Kidney glomerular epithelial cell (primary cell): ENCODE results near the gene CEP250.
"Not testable (repeated sequence)": the region's sequence is repeated elsewhere in the genome, so short reads cannot be mapped to it uniquely, and the experiment has no call there.

Experiments
- DNase-seq: peaks from one replicate; lab custom pipeline; 2025; lab: John Stamatoyannopoulos, UW

Gene CEP250

DNA sequence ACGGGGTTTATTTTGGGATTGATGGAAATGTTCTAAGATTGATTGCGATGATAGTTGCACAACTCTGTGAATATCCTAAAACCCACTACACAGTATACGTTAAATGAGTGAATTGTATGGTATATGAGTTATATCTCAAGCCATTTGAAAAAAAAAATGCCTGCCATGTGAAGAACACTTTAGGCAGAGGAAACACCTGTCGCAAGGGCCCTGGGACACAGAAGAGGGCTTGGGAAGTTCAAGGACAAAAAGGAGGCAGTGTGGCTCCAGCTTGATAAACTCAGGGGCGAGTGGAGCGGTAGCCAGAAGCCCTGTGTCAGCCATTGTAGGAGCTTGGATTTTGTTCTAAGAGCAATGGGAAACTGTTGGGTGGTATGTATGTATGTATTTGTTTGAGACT, 37.0 kb downstream of the CEP250 start:
- no peak for DNase-seq

DNA sequence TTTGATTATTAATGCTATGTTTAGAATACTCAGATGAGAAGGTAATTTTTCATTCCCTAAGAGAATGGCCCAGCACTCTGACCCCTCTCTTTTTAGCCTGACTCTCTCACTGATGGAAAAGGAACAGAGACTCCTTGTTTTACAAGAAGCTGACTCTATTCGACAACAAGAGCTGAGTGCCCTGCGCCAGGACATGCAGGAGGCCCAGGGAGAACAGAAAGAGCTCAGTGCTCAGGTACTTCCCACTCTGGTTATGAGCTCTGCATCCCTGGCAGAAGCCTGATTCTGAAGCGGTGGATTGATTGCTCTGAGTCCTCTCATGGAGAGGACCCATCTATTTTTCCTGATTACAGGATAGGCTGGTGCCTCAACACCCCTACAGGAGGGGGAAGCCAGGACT, 41.1 kb downstream of the CEP250 start:
- no peak for DNase-seq

DNA sequence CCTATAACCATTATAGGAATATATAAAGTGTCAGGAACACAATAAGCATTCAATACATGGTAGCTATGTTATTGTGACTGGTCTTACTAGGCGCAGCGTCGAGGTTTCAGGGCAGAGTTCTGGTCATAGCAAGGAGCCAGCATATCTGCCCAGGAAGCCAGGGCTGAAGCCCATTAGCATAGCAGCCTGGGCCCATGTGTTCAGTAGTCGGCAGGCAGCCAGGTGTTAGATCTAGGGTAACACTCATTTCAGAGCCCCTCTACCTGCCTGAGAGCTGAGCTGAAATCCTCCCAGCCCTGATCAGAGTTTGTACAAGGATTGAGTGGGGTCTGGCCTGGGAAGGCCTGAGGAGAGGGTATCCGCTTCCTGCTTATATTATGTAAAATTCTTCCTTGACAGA, 41.9 kb downstream of the CEP250 start:
- no peak for DNase-seq

DNA sequence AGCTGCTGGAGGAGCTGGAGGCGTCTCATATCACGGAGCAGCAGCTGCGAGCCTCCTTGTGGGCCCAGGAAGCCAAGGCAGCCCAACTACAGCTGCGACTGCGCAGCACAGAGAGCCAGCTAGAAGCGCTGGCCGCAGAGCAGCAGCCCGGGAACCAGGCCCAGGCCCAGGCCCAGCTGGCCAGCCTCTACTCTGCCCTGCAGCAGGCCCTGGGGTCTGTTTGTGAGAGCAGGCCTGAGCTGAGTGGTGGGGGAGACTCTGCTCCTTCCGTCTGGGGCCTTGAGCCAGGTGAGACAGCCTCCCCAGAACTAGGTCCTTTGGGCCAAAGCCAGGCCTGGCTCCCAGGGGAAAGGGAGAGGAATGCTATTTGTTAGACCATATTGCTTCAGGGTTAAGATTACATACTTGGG, 42.4 kb downstream of the CEP250 start:
- DNase-seq: no peak

DNA sequence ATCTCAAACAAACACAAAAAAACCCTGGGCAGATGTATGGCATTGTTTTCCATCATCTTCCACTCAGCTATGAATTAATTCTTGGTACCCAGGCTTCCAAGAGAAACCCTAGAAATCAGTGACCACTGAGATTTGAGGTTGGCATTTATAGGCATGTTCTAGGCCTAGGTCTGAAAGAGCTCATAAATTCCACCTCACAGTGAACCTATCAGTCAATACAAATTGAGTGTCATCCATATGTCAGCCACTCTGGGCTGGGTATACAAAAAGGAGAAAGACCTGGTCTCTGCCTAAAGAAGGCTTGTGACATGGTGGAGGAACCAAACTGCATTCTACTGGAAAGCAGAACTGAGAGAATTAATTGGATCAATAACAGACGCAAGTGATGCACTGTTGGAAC, 43.9 kb downstream of the CEP250 start:
- DNase-seq: no peak

DNA sequence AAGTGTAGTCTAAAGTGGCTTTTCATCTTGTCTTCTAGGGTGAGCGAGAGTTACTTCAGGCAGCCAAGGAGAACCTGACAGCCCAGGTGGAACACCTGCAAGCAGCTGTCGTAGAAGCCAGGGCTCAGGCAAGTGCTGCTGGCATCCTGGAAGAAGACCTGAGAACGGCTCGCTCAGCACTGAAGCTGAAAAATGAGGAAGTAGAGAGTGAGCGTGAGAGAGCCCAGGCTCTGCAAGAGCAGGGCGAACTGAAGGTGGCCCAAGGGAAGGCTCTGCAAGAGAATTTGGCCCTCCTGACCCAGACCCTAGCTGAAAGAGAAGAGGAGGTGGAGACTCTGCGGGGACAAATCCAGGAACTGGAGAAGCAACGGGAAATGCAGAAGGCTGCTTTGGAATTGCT, 47.0 kb downstream of the CEP250 start:
- no peak for DNase-seq

DNA sequence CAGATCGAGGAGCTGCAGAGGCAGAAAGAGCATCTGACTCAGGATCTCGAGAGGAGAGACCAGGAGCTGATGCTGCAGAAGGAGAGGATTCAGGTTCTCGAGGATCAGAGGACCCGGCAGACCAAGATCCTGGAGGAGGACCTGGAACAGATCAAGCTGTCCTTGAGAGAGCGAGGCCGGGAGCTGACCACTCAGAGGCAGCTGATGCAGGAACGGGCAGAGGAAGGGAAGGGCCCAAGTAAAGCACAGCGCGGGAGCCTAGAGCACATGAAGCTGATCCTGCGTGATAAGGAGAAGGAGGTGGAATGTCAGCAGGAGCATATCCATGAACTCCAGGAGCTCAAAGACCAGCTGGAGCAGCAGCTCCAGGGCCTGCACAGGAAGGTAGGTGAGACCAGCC, 47.9 kb downstream of the CEP250 start:
- DNase-seq: no peak

DNA sequence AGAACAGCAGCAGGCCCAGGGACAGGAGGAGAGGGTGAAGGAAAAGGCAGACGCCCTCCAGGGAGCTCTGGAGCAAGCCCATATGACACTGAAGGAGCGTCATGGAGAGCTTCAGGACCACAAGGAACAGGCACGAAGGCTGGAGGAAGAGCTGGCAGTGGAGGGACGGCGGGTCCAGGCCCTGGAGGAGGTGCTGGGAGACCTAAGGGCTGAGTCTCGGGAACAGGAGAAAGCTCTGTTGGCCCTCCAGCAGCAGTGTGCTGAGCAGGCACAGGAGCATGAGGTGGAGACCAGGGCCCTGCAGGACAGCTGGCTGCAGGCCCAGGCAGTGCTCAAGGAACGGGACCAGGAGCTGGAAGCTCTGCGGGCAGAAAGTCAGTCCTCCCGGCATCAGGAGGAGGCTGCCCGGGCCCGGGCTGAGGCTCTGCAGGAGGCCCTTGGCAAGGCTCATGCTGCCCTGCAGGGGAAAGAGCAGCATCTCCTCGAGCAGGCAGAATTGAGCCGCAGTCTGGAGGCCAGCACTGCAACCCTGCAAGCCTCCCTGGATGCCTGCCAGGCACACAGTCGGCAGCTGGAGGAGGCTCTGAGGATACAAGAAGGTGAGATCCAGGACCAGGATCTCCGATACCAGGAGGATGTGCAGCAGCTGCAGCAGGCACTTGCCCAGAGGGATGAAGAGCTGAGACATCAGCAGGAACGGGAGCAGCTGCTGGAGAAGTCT, 48.6 kb downstream of the CEP250 start:
- DNase-seq: no peak

DNA sequence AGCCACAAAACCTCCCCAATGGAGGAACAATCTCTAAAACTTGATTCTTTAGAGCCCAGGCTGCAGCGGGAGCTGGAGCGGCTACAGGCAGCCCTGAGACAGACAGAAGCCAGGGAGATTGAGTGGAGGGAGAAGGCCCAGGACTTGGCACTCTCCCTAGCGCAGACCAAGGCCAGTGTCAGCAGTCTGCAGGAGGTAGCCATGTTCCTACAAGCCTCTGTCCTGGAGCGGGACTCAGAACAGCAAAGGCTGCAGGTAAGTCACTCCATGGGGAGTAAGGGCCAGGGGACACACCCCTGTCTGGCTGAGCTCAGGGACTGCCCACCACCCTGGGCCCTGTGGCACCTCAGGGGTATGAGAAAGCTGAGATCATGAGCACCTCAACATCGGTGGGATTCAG, 49.4 kb downstream of the CEP250 start:
- no peak for DNase-seq

DNA sequence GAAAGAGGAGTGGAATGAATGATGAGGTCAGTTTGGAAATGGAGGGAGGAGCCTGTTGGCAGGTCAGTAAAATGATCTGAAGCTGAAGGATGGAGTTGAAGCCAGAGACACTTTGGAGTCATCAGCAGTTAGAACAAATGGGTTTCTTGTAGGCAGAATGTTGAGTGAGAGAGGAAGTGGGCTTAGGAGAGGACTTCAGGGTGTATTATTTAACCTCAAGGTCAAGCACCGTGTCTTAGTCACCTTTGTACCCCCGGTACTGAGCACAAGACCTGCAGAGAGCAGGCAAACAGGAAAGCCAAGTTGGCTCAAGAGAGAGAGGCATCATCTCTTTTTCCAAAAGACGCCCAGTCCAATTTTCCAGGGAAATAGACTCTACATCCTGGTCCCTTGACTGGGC, 50.8 kb downstream of the CEP250 start:
- DNase-seq: no peak

DNA sequence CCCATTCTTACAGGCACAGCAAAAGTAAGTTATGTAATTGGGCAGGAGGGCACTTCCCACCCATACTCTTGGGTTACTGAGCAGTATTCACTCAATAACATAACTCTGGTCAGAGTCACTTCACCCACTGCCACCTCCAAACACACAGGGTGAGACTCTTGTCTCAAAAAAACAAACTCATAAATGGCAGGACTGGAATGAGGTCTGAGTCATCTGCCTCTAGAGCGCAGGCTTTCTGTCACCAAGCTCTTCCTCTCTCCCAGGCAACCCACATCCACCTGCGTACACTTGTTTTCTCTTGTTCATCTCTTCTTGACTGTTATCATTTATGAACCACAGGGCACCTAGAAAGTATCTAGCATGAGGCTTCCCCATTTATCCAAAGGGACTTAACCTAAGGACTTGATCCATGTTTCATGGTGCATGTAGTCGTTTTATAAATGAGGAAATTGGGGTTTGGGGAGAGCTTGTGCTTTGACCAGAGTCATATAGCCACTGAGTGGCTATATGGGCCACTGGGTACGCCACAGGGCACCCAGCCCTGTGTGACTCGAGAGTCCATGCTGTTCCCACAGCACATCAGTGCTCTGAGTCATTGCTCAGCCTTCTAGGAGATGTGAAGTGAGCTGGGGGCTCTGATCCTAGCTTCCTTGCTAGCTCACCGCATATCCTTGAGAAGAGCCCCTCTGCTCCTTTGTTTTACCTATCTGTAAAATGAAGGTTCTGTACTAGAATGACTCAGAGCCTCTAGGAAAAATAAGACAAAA, 51.7 kb downstream of the CEP250 start:
- no peak for DNase-seq

DNA sequence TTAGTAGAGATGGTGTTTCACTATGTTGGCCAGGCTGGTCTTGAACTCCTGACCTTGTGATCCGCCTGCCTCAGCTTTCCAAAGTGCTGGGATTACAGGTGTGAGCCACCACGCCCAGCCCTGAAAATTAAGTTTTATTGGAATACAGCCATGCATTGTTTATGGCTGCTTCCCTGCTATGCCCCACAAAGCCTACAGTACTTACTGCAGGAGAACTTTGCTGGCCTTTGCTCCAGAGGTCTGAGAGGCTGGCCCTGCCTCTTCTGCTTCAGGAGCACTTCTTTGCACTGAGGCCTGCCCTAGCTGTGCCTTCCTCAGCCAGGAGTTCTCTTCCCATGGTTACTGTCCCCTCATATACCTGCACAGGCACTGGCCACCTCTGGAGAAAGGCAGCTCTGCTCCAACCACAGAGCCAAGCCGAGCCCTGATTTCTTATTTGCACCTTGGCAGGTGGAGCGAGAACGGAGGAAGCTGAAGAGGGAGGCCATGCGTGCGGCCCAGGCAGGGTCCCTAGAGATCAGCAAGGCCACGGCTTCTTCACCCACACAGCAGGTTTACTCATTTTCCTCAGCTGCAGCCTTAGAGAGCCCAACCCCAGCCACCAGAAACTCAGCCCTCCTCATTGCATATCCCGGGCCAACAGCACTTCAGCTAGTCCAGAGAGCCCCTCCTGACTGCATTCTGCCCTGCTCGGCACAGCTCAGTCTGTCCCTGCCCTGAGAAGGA, 53.3 kb downstream of the CEP250 start:
- DNase-seq: no peak

DNA sequence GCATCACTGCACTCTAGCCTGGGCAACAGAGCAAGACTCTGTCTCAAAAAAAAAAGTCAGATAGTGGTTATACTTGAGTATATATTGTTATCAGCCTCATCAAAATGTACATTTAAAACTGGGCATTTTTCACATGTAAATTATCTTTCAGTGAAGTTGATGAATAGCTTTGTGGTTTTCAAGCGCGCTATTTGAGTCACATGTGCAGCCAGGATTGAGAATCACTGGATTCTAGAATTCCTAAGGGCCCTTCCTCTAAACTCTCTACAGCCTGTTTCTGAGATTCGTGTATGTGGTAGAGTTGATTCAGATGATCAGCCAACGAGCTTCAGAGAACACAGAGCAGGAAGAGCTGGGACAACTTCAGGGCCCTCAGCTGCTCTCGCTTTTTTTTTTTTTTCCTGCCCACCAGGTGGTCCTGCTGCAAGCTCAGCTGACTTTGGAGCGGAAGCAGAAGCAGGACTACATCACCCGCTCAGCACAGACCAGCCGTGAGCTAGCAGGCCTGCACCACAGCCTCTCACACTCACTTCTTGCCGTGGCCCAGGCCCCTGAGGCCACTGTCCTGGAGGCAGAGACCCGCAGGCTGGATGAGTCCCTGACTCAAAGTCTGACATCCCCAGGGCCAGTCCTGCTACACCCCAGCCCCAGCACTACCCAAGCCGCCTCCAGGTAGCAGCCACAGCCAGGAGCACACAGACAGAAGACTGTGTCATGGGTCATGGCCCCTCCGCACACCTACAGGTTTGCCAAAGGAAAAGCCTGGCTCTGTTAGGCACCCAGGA, 55.7 kb downstream of the CEP250 start:
- no peak for DNase-seq

DNA sequence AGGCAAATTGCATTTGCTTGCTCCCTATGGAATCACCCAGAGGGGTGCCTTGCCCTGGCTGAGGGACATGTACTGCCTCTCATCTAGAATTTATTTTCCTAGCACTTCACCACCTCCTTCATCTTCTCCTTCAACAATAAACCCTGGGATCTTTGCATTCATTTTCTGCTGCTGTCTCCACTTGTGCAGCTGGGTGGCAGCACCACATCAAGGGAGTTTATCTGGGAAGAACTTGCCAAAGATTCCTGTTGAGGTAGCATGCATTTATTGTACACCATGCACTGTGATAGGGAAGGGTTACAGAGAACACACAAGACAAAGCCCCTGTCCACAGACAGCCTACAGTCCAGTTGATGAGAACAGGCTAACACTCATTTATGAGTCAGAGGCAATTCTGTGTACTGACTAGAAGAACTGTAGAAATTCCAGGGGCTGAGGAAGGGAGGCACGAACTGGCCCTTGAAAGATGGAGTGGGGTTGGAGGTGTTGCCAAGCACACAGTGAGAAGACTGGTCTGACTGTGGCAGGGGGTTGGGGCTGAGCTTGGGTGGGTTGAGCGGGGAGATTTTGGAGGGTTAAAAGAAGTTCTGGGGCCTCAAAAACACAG, 56.5 kb downstream of the CEP250 start:
- DNase-seq: peak; percentile 3

DNA sequence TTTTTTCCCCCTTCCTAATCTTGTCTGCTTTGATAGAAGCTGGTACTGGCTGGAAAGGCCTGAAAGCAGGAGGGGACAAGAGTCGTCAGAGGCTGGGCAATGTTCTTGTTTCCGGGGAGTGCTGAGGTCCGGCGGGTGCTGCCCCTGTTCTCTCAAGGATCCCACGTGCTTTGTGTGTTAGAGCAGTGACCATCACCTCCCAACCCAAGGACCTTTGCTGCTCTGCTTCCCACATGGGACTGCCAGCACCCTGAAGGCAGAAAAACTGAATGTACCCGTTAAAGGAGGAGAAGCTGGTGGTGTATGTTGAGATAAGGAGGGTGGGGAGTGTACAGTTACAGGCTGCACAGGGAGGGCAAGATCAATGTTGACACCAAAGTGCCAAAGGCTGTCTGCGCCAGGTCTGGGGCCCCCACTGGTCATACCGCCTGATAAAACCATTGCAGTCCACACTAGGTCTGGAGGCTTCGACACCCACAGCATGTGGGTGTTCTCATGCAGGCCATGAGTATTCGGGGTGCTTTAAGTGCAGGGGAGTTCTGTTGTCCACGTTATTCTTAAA, 59.1 kb downstream of the CEP250 start:
- DNase-seq: no peak

DNA sequence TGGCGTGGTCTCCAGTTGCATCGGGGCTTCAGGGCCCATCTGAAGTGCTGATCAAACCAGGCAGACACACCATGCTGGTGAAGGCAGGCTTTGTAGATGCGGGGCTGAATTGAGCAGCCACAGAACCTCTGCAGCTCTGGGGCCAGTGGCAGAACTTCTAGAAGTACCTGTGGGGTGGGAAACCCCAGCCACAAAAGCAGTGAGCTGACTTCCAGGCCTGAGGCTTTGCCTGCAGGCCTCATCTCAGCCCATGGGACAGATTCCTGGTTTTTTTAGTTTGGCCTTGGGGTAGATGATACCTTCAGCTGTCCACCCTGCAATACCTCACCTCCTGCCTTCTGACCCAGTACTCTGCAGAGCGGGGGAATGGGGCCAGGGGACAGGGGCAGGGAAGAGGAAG, 59.9 kb downstream of the CEP250 start:
- no peak for DNase-seq

DNA sequence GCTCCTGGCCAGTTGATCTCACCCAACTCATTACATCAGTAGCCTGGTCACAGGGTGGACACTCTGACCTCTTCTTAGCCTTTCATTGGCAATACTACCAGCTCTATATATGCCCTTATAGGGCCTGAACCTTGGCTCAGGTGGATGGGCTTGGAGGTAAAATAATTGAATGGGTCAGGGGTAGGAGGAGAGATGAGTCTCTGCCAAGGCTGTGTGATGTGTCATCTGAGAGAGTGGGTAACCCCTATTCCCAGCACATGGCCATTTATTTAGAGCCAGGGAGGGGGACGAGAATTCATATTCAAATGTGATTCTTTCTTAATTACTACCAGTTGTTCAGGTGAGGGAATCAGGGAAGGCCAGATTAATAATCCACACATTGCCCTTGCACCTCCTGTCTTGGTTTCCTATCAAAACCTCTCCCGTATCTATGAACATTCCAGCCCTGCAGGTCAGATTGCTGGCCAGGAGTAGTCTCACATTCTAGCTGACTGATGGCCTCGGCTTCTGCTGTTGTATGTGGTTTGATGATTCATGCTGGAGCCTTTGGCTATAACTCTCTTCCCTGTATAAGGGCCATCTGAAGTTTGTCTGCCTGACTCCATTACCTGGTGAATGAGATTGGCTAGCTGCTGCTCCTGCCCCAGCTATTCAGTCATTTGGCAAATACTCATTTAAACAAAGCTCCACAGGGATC, 60.7 kb downstream of the CEP250 start:
- peak; percentile 78 for DNase-seq

DNA sequence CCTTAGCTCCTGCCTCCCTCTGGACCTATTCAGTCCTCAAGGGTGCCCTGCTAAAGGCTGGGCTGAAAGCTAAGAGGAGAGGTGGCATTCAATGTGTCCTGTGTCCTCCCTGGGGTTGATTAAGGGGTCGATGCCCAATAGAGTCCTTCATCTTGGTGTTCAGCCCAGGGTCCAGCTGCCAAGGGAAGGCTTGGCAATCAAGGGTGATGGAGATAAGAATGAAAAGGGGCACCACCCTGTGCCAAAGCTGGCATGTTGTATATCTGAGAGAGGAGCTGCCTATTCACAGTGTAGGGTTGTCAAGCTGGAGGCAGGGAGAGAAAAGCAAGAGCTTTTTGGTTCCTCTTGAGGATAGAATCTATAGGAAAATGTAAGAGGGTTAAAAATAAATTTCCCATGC, 61.7 kb downstream of the CEP250 start:
- DNase-seq: no peak

DNA sequence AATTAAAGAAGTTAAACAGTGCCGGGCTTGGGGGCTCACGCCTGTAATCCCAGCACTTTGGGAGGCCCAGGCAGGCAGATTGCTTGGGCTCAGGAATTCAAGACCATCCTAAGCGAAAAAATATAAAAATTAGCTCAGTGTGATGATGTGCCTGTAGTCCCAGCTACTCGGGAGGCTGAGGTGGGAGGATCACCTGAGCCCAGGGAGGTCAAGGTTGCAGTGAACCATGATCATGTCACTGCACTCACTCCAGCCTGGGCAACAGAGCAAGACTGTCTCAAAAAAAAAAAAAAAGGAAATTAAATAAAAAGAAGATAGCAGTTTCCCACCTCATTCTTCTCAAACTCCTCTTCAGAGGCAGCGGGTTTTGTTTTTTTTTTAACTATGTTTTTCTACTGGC, 62.4 kb downstream of the CEP250 start:
- DNase-seq: not testable (repeated sequence)

DNA sequence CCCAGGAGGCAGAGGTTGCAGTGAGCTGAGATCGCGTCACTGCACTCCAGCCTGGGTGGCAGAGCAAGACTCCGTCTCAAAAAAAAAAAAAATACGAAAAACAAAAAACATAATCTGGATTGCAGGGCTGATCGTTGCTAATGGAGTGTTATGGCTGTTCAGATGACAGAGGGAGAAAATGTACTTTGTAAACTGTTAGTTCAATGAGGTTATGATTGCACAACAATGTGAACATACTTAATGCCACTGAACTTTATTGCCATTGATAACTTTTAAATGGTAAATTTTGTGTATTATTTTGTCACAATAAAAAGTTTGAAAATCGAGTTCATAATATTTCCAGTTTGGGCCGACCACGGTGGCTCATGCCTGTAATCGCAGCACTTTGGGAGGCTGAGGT, 63.6 kb downstream of the CEP250 start:
- no peak for DNase-seq
